SU-DHL-6 (cell line): ENCODE data around the gene PLEKHM1.
"Not testable (repeated sequence)": the region's sequence is repeated elsewhere in the genome, so short reads cannot be mapped to it uniquely, and the experiment has no call there.

Experiments used
- CTCF ChIP-seq: fragments of 200-600 bp; sonication (generic); IDR thresholded peaks from one replicate; pipeline ENCODE4 v1.5.1; 2017; ENCODE audit warnings: antibody characterized with exemption, mild to moderate bottlenecking, low read length, moderate library complexity; ENCODE audit not compliant: insufficient read depth, poor library complexity, severe bottlenecking
- EZH2phosphoT487 ChIP-seq: fragments of 200-600 bp; sonication (generic), shearing (Covaris generic); conservative IDR thresholded peaks from 2 replicates; pipeline ENCODE4 v1.6.1; 2018; ENCODE audit warnings: mild to moderate bottlenecking, antibody characterized with exemption, low read length, moderate library complexity, mixed read lengths

DNA sequence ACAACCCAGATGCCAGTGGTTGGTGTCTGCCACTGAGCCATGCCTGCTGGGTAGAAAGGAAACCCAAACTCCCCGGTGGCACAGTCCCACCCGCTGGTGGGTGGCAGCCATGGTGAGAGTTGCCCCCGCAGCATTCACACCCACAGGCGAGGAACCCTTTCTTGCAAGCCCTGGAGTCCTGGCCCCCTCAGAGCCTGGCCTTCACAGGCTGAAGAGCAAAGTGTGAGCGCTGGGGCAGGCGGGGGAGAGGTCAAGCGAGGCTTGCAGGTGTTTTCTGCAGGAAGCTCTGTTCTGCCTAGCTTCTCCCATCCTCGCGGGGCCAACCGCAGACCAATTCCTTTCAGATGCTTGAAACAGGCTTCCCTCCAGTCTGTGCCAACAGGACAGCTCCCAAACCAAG, 38.9 kb downstream of the PLEKHM1 start:
- not testable (repeated sequence) for TF ChIP-seq CTCF, EZH2phosphoT487
